Measurements from ENCODE around the gene DBH.

The DBH gene

DNA sequence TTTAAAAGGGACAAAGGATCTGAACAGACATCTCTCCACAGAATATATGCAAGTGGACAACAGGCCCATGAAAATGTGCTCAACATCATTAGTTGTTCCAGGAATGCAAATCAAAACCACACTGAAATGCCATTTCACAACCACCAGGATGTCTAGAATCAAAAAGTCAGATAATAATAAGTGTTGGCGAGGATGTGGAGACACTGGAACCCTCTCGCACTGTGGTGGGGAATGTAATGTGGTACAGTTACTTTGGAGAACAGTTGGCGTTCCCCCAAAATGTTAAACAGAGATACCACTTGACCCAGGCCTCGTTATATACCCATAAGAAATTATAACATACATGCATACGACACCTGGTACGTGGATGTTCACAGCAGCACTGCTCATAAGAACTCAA is 63.4 kb downstream of the DBH start:
- no peak for DNase-seq

DNA sequence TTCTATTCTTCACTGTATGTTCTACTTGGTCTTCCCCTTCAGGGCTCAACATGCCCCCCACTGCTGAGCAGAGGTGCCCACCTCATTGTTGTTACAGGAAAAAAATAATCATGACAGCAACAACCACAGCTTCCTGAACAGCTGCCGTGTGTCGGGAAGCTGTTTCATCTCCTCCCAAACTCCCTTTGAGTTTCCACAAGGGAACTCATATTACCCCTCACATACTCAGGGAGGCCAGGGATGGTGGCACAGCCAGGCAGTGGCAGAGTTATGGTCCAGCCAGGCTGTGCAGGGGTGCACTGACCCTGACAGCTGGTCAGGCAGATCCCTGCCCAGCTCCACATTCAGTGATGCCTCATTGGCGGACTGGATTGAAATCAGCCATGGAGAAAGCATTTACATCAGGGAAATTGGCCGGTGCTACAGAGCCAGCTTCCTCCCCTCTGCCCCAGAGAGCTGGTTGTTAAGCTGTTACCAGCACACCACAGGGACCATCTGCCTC is 64.7 kb downstream of the DBH start:
- DNase-seq = peak in 4 of 56 donors; percentile 46 to 61 (median 50)

DNA sequence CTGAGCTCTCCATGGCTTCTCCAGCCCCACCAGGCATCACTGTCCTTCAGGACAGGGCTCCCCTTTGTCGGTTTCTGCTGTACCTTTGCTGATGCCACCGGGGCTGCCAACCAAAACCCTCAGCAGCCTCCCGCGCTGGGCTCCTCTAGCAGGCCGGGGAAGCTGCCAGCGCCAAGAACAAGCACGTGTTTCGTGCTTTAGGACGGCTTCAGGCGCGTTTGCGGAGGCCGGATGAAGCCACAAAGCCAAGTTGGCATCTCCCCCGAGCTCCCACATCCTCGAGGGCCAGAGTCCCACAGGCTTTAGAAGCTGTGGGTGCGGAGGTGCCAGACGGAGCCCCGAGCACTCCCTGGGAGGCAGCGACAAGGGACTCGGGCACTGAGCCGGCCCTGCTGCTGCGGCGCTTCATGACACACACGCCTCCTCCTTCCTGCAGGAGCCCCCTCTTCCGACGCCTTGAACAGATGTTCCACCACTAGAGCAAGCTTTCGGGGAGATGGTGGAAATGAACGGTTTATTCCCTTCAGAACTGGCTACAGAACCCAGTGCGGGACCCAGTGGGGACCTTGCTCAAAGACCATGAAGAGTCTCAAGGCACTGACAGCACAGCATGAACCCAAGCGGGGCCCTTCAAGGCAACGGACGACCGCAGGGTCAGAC is 65.3 kb downstream of the DBH start:
- DNase-seq = peak in 22 of 56 donors; percentile 9 to 64 (median 28)

DNA sequence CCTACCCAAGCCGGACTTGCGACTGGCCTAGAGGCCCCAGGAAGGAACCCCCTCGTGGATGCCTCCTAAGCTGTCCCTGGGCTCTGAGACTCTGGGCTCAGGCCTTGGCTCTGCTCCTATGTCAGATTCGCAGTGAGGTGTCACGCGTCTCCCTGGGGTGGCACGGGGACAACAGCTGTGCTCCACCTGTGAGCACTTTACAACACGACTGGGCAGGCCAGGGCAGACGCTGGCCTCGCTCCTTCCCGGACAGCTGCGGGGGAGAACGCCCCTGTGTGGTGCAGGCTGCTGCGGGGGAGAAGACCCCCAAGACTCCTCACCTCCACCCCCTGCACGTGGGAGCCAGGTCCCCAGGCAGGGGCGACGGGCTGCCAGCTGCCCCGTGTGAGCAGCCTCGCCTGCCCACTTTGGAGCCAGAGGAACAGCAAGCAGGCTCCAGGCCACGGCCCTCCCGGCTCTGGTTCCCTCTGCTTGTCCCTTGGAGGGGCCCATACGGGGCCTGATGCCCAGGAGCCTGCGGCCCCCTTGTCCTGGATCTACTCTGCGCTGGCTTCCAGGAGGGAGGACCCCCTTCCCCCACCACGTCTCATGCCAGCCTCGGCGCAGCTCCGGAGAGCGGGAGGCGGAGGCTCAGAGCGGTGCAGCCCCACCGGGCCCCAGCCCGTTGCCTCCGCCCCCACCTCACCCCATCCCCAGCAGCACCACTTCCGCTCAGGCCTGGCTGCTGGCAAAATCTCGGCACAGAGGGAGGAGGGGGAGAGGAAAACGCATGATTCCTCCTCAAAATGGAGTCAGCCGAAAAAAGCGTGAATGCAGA is 66.0 kb downstream of the DBH start:
- peak in 13 of 56 donors; percentile 6 to 55 (median 35) for DNase-seq

DNA sequence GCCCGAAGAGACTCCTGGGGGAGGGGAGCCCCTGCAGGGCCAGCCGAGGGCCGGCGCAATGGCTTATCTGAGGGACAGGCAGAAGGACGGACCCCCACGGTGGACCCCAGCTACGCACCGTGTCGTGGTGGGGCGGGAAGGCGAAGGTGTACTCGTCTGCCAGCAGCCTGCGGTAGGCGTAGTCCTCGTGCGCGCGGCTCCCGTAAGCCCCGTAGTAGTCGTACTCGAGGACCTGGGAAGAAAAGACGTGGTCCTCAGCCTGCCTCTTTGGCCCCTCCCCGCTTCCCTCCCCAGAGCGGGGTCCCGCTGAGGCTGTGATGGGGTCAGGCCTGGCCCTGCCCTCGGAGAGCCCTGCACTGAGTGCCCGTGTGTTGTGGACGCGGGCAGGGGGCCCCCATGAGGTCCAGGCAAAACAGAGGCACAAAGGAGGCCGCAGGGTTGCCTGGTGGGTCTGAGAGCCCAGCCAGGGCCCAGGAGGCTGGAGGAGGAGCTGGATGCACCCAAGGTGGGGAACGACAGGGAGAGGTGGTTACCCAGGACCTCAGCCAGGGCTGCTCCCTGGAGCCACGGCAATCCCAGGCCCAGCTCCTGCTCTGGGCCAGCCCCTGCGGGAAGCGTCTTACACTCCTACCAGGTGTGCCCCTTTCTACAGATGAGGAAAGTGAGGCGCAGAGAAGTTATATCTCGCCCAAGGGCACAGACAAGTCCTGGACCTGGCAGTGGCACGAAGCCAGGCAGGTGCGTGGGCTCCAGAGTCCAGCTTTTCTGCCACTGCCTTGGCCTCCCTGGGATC is 66.8 kb downstream of the DBH start:
- peak in 1 of 56 donors; percentile 37 for DNase-seq

DNA sequence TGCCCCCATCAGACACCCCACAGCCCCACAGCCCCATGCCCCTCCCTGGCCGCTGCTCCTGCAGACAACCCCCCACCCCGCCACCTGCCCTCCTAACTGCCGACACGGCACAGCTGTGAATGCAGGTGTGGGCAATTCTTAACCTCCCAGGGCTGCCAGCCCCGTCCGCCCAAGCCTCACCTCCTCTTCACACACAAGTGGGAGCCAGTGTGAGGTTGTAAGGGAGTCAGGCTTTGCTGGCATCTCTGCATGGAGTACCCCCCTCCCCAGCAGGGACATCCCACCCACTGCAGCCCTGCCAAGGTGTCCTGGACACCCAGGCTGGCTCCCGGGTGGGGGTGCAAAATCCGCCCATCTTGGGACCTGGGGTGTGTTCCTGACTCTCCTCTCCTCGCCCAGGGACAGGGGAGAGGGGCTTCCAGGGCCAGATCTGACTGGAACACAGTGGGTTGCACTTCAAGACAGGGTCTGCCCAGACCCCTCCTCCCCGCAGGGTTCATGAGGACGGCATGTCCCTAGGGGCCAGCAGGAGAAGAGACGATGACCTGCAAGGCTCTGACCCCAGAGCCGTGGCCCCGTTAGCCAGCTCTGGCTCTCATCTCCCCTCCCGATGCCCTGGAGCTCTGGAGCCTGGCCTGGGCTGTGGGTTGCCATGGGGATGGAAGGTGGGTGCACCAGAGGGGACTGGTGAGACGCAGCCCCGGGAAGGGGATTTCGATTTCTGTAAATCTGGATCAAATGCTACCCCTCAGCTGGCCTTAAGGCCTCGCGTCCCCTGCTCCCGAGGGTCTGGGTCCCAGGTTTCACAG is 67.6 kb downstream of the DBH start:
- DNase-seq = no peak

DNA sequence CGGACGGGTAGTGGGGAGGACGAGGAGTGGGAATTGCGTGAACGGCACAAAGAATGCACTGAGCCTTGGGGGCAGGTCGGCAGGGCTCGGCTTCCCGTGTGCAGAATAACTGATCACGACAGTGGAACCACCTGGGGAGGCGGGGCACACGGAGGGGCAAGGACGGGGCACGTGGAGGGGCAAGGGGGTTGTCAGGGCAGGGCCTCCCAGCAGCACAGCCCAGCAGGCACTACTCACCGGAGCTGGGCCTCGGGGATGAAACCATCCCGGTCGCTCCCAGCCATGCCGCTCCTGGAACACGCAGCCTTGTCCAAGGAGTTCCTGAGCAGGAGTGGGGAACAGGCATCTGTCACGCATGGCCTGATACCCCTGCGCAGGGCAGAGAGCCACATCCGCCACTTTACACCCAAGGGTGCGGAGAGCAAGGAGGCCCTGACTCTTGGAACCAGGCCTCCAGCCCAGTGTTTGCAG is 68.6 kb downstream of the DBH start:
- no peak for DNase-seq

DNA sequence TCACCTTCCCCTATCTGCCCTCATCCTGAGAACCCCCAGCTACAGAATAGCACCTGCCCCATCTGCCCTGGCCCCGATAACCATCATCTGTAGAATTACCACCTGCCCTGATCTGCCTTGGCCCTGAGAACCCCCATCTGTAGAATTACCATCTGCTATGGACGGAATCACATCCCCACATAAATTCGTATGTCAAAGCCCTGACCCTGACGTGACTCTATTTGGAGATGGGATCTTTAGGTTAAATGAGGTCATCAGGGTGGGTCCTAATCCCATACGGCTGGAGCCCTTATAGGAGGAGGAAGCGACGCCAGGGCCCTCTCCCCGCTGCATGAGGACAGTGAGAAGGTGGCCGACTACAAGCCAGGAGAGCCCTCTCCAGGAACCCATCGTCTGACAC is 69.4 kb downstream of the DBH start:
- no peak for DNase-seq

DNA sequence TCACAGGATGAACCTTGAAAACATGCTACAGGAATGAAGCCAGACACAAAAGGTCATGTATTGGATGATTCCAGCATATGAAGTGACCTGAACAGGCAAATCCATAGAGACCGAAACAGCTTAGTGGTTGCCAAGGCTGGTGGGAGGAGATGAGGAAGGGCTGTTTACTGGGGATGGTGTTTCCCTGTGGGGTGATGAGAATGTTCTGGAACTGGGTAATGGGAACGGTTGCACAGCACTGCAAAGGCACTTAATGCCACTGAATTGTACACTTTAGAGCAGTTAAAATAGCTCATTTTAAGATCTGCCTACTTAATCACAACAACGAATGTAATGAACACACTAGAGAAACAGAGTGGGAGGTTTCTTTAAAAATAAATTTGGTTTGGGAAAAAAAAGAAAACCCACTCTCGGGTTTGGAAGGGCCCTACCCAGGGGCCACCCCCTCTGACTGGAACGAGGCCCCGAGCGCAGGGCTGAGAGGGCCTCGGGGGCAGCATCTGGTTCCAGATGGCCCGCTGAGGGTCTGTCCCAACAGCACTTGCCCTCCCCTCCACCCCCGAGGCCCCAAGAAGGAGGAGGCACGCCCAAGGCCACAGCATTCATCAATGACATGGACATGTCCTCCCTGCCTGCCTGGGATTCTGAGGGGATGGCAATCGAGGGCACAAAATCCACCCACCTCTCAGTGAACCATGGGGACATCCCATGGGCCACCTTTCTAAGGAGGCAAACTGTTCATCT is 70.3 kb downstream of the DBH start:
- peak in 4 of 56 donors; percentile 12 to 50 (median 22) for DNase-seq

DNA sequence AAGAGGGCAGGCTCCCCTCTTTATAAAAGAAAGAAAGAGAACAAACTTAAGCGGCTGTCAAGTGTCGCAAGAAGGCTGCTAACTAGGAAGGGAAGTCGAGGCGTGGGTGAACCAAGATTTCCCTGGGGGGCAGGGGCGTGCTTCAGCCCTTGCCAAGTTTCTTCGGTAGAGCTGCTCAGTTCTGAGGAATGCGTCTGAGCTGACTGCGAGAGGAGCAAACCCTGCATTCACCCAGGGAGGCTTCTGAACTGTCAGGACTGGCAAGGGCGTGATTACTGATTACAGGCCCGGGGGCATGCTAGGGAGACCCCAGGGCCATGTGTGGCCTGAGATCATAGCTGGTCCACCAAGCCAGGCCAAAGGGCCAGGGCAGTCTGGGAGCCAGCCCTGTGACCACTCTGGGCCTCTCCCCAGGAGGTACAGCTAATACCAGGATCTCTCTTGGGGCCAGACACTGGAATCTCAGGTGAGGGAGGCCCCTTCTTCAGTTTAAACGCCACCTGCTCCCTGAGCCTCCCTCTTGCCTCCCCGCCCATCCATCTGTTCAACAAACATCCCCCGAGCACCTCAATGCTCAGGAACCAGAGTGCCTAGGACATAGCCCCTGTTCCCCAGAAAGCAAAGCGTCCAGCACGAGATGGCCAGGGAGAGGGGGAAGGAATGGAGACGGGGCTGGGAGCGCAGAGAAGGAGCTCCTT is 71.1 kb downstream of the DBH start:
- peak in 29 of 56 donors; percentile 15 to 80 (median 43) for DNase-seq

DNA sequence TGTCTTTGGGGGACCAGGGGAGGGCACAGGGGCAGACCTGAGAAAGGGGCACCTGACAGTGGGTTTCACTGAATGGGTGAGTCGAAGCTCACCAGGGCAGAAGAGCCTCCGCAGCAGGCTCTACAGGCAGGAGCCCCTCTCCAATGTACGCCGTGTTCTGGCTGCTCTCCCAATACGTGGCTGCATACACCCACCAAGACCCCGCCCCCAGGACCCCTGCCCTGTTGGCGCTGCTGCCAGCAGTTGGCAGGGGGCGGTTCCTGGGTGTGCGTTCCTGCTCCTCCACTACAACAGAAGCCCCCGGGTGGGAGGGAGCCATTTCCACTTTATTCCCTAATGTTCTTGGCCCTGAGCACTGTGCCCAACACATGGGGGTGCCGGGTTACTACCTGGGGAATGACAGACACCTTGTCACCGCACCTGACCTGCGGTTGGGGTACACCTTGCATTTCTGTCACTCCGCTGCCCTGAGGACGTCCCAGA is 71.6 kb downstream of the DBH start:
- no peak for DNase-seq

DNA sequence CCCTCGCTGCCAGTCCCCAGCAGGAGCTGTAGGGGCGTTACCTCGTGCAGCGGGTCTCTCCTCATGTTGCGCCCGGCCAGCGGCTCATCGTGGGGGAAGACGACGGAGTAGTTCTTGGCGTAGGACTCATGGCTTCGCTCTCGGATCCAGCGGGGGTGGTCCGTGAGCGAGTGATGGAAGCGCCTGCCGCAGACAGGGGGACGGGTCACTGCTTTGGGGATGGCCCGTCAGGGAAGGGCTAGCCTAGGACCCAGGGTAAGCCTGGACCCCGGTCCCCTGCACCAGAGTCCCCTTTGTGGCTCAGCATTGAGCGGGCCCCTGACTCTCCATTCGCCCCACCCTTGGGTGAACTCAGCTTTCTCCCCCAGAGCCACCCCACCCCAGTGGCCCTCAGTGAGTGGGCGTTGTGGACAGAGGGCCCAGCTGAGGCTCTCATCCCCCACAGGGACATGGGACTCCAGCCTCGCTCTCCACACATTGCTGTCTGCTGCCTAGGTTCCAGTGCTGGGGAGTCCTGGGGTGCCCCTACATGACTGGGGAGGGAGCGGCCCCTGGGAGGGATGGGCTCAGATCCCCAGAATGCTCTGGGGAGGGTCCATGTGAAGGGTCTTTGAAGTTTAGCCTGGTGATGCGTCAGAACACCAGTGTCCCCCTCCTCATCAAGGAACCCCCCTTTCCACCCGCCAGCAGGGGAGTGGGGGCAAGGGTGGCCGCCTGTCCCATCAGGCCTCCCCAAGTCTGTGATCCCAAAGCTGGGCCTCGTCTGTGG is 72.3 kb downstream of the DBH start:
- no peak for DNase-seq
